ENCODE data around the gene ETV6.

GRCh38 chr12:11685716-11686115 lies 36.2 kb downstream of the ETV6 start:
- TF ChIP-seq, protein P1, sequence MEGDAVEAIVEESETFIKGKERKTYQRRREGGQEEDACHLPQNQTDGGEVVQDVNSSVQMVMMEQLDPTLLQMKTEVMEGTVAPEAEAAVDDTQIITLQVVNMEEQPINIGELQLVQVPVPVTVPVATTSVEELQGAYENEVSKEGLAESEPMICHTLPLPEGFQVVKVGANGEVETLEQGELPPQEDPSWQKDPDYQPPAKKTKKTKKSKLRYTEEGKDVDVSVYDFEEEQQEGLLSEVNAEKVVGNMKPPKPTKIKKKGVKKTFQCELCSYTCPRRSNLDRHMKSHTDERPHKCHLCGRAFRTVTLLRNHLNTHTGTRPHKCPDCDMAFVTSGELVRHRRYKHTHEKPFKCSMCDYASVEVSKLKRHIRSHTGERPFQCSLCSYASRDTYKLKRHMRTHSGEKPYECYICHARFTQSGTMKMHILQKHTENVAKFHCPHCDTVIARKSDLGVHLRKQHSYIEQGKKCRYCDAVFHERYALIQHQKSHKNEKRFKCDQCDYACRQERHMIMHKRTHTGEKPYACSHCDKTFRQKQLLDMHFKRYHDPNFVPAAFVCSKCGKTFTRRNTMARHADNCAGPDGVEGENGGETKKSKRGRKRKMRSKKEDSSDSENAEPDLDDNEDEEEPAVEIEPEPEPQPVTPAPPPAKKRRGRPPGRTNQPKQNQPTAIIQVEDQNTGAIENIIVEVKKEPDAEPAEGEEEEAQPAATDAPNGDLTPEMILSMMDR (IDR thresholded peaks at IDR 0.05; ENCODE audit: borderline replicate concordance, extremely low read depth, low read length, poor library complexity, severe bottlenecking): no peak
- no peak for TF ChIP-seq EZH2 (IDR thresholded peaks at IDR 0.05; ENCODE audit: borderline replicate concordance, low read depth, low read length, severe bottlenecking)
